HUES6 (cell line): Measurements from ENCODE around the gene ZNF383.
"Not testable (repeated sequence)": the region's sequence is repeated elsewhere in the genome, so short reads cannot be mapped to it uniquely, and the experiment has no call there.

ENCODE experiments used
- H3K27ac ChIP-seq: 2 replicates; pipeline ENCODE4 v1.7.0; 2013; ENCODE audit warnings: low read depth, mild to moderate bottlenecking, low read length, inconsistent platforms
- H3K27me3 ChIP-seq: 2 replicates; pipeline ENCODE4 v1.6.1; 2013; ENCODE audit warnings: low read length; ENCODE audit not compliant: control insufficient read depth, insufficient read depth
- H3K36me3 ChIP-seq: 2 replicates; pipeline ENCODE4 v1.6.1; 2013; ENCODE audit warnings: low read length; ENCODE audit not compliant: control insufficient read depth, insufficient read depth
- H3K4me1 ChIP-seq: 2 replicates; pipeline ENCODE4 v1.6.1; 2013; ENCODE audit warnings: low read length; ENCODE audit not compliant: control insufficient read depth, insufficient read depth
- H3K4me3 ChIP-seq: 2 replicates; pipeline ENCODE4 v1.5.1; 2013; ENCODE audit warnings: low read depth, low read length
- H3K9ac ChIP-seq: one replicate; pipeline ENCODE4 v1.6.1; 2013; ENCODE audit warnings: mild to moderate bottlenecking, low read length
- H3K9me3 ChIP-seq: 2 replicates; pipeline ENCODE4 v1.6.1; 2013; ENCODE audit warnings: low read depth, low read length; ENCODE audit not compliant: control insufficient read depth, insufficient read depth

The ZNF383 gene

DNA sequence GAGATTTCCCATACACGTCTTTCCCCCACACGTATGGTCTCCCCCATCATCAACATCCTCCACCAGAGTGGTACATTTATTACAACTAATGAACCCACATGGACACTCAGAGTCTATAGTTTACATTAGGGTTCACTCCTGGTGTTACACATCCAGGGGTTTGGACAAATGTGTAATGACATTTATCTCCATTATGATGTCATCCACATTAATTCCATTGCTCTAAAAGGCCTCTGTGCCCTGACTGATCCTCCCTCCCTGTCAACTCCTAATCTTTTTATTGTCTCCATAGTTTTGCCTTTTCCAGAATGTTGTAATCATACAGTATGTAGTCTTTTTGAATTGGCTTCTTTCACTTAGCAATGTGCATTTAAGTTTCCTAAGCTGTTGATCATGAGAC, 8.2 kb downstream of the ZNF383 start:
- Histone ChIP-seq H3K36me3 (peaks cover 28% of the 10 kb centered on the region), H3K4me1 (no peaks in the 10 kb centered on the region), H3K9ac (no peak overlapping the region), H3K27ac (no peak overlapping the region), H3K9me3 (peaks cover 11% of the 10 kb centered on the region; the same call in 1 of the 2 replicates), H3K27me3 (no peaks in the 10 kb centered on the region), H3K4me3 (no peak overlapping the region)

DNA sequence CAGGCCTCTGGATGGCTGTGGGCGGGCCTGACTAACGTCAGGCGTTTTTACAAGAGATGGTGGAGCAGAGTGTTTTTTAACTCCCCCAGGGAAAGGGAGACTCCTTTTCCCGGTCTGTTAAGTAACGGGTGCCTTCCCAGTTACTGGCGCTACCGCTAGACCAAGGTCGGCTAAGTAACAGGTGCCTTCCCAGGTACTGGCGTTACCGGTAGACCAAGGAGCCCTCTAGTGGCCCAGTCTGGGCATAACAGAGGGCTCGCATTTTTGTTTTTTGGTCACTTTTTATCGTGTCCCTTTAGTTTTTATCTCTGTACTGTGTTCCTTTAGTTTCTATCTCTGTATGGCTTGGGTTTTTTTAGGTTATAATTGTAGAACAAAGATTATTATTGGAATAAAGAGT, 10.0 kb downstream of the ZNF383 start:
- H3K9ac ChIP-seq, result no peak overlapping the region
- H3K4me1 ChIP-seq, result no peaks in the 10 kb centered on the region
- H3K27ac ChIP-seq, result no peak overlapping the region
- H3K36me3 ChIP-seq, result peaks cover 30% of the 10 kb centered on the region
- no peak overlapping the region for H3K4me3 ChIP-seq
- H3K27me3 ChIP-seq, result no peaks in the 10 kb centered on the region
- H3K9me3 ChIP-seq, result peaks cover 18% of the 10 kb centered on the region; the same call in 1 of the 2 replicates

DNA sequence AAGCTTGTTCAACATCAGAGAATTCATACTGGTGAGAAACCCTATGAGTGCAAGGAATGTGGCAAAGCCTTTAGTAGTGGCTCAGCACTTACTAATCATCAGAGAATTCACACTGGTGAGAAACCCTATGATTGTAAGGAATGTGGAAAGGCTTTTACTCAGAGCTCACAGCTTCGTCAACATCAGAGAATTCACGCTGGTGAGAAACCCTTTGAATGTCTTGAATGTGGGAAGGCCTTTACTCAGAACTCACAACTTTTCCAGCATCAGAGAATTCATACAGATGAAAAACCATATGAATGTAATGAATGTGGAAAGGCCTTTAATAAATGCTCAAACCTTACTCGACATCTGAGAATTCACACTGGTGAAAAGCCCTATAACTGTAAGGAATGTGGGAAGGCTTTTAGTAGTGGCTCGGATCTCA, 25.2 kb downstream of the ZNF383 start:
- Histone ChIP-seq H3K9ac (no peak overlapping the region), H3K27me3 (no peaks in the 10 kb centered on the region), H3K9me3 (peaks cover 58% of the 10 kb centered on the region), H3K36me3 (peaks cover 49% of the 10 kb centered on the region), H3K27ac (no peak overlapping the region), H3K4me1 (no peaks in the 10 kb centered on the region), H3K4me3 (no peak overlapping the region)

DNA sequence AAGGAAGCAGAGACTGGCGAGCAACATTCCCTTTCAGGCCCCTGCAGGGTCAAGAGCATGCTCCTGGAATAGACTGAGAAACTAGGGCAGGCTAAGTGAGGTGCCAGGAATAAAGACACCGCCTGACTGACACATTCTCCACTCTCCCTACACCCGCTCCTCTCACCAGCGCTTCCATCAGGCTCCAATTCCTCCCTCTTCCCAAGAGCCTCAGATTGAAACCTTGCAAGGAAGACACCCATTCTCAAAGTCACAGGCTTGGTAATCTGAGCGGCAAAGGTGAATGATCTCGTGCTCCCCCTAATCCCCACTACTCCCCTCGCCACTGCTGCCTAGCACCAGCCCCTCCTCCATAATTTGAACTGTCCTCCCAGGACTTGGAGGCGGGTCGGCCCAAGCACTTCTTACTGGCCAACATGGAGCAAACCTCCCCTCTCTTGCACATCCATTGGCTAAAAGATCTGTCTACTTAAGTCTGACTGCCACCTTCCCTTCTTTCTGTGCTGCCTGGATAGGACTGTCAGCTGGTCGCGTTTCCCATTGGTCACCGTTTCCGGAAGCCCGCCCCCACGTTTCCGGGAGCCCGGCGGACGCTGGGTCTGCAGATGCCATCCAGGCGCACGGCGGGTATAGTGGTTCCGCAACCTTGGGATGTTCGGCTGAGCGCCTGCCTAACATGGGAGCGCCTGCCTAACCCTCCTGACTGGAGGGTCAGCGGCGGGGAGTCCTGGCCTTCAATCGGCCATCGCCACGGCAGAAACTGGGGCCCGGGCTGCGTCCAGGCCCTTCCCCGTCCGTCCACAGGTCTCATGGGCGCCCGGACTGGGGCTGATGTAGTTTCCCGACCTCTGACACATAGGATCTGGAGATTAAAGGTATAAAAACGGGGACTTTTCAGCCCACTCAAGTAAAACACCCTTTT, 33.6 kb downstream of the ZNF383 start:
- Histone ChIP-seq H3K4me1 (no peaks in the 10 kb centered on the region), H3K9me3 (peaks cover 50% of the 10 kb centered on the region), H3K27ac (no peak overlapping the region), H3K9ac (no peak overlapping the region), H3K36me3 (no peaks in the 10 kb centered on the region), H3K4me3 (peak overlapping the region; percentile 39; the same call in 1 of the 2 replicates), H3K27me3 (no peaks in the 10 kb centered on the region)

DNA sequence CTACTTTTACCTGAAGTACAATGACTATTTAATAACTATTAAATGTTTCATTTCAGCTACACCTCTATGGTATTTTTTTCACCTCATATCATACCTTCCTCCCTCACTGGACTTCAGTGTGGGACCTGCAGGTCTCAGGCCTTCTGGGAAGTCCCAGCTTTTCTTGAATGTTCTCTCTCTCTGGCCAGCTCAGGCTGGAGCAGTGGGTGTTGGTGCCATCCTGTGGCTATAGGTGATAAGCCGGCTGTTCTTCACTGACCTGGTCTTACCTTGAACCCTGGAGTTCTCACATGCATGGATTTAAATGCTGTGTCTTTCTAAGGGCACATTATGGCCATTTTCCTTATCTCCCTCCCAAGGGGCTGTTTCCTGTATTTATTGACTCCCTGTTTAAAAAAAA, 45.0 kb downstream of the ZNF383 start:
- not testable (repeated sequence) for H3K9ac ChIP-seq, H3K4me3 ChIP-seq

DNA sequence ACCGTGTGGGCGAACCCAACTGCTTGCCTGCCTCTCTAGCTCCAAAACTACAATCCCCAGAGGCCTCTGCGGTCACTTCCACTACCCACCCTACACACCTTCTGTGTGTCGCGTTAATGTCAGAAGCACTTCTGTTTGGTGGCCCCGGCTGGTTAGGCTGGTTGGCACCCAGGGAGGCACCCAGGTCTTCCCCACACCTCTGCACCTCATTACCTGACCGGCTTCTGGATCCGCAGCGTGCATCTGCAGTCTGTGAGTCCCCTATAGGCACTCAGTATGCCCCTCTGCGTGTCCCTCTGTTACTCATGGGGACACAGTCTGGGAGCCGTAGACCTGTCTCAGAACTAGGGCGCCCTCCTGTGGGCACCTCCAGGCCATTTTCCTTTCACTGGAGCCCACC, 49.0 kb downstream of the ZNF383 start:
- H3K9ac ChIP-seq, H3K27ac ChIP-seq, H3K27me3 ChIP-seq, H3K4me1 ChIP-seq, H3K4me3 ChIP-seq, H3K36me3 ChIP-seq, H3K9me3 ChIP-seq: not testable (repeated sequence)

More for the DNA sequence above, 45.0 kb downstream of the ZNF383 start:
- peaks cover 13% of the 10 kb centered on the region; the same call in 1 of the 2 replicates for H3K9me3 ChIP-seq
- not testable (repeated sequence) for H3K4me1 ChIP-seq, H3K27me3 ChIP-seq, H3K36me3 ChIP-seq, H3K27ac ChIP-seq

DNA sequence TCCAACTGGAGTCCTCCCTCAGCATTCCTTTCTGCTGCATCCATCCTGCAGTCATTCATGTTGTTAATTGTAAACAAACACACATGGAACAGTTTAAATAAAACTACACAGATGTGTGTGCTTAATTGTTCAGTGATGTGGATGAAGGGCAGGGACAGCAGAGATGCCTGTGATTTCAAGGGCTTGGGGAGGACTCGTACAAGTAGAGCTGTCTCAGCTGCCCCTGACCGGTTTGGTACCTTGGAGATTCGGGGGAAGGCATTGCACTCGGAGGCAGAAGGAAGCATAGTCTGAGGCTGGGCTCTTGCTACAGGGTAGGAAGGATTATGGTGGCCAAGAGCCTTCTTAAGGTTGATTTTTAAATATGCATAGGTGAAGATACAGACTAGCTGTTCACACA, 49.7 kb downstream of the ZNF383 start:
- H3K4me1 ChIP-seq, H3K27ac ChIP-seq, H3K36me3 ChIP-seq, H3K9ac ChIP-seq, H3K4me3 ChIP-seq, H3K9me3 ChIP-seq, H3K27me3 ChIP-seq: not testable (repeated sequence)

DNA sequence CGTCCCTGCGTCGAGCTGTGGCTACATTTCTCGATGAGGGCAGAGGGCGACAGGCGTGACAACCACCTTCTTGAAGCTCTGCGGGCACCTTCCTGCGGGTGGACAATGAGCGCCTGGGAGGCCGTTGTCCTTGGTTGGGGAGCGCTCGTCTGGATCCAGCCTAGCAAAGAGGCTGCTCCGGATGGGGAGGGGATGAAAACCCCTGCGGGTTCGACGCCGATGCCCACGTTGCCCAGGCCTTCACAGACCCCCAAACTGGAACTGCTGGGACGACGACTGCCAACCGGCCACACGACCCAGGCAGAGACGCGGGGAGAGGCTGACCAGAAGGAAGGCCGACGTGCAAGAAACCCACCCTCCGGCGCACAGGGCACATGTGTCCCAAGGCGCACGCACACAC, 62.6 kb downstream of the ZNF383 start:
- H3K4me1 ChIP-seq, H3K27ac ChIP-seq, H3K9ac ChIP-seq, H3K4me3 ChIP-seq, H3K27me3 ChIP-seq, H3K36me3 ChIP-seq, H3K9me3 ChIP-seq: not testable (repeated sequence)

DNA sequence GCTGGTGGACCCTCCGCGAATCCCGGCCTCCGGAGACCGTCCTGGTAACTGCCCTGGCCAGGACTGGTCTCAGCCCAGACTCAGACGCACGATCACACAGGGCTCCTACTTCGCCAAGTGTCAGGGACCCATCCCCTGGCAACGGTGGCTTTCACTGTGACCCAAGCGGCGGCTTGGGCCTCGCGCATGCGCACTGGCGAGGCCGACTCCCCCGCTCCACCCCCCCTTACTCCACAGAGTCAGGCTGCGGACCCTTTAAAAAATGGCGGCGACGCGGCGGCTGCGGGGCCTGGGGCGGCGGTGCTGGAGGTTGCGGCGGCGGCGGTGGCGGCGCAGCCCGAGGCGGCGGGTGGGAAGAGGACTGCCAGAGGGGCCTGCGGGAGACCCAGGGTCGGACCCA, 66.0 kb downstream of the ZNF383 start:
- not testable (repeated sequence) for H3K27me3 ChIP-seq, H3K4me1 ChIP-seq, H3K9me3 ChIP-seq, H3K4me3 ChIP-seq, H3K36me3 ChIP-seq, H3K27ac ChIP-seq, H3K9ac ChIP-seq

DNA sequence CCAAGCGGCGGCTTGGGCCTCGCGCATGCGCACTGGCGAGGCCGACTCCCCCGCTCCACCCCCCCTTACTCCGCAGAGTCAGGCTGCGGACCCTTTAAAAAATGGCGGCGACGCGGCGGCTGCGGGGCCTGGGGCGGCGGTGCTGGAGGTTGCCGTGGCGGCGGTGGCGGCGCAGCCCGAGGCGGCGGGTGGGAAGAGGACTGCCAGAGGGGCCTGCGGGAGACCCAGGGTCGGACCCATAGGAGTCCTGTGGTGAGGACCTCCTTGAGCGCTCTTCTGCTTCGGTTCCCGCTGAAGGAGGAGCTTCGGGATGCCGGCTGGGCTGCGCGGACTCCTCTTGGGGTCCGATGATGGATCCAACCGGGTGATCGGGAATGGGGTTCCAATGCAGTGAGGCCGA, 71.2 kb downstream of the ZNF383 start:
- H3K4me3 ChIP-seq, H3K36me3 ChIP-seq, H3K9ac ChIP-seq, H3K4me1 ChIP-seq, H3K27me3 ChIP-seq, H3K9me3 ChIP-seq, H3K27ac ChIP-seq: not testable (repeated sequence)

DNA sequence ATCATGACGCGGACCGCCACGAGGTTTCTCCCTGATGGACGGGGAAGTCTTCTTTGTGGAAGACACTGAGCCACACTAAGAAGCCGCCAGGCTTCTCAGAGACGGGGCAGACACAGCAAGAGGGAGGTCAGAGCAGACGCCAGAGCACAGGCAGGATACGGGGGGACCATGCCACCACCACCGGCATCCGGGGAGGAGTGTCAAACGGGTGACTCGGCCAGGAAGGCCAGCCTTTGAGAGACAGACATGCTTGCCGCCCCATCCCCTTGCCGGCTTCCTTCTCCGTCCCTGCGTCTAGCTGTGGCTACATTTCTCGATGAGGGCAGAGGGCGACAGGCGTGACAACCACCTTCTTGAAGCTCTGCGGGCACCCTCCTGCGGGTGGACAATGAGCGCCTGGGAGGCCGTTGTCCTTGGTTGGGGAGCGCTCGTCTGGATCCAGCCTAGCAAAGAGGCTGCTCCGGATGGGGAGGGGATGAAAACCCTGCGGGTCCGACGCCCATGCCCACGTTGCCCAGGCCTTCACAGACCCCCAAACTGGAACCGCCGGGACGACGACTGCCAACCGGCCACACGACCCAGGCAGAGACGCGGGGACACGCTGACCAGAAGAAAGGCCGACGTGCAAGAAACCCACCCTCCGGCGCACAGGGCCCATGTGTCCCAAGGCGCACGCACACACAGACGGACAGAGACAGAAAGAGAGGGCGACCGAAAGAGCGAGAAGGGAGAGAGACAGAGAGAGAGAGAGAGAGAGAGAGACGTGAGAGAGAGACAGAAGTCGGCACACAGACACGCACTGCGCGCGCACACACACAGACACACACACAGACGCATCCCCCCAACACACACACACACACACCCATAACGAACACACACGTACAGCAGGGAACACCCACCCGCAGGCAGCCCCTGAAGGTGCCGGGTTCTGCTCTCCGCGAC, 75.3 kb downstream of the ZNF383 start:
- H3K9ac ChIP-seq, H3K27me3 ChIP-seq, H3K4me1 ChIP-seq, H3K27ac ChIP-seq, H3K36me3 ChIP-seq, H3K9me3 ChIP-seq, H3K4me3 ChIP-seq: not testable (repeated sequence)
